T-helper 2 cell treated with Interferon-gamma antibody and Interleukin-4, amounts not matched to agents 5 μg/mL and 100 μg/mL, for 36 hours (primary cell): ENCODE measurements around the gene UGT1A6.

Experiments
- DNase-seq: peaks from one replicate; pipeline ENCODE4 v3.0.0; 2021; ENCODE audit warnings: low spot score
- H3K27ac Mint-ChIP-seq: one replicate; pipeline ENCODE4 v1.8.0; 2021; ENCODE audit warnings: mild to moderate bottlenecking, mixed read lengths
- H3K27me3 Mint-ChIP-seq: one replicate; pipeline ENCODE4 v1.8.0; 2021; ENCODE audit warnings: low read depth, mixed read lengths
- H3K36me3 Mint-ChIP-seq: one replicate; pipeline ENCODE4 v1.8.0; 2021; ENCODE audit warnings: low read depth, mixed read lengths
- H3K4me1 Mint-ChIP-seq: one replicate; pipeline ENCODE4 v1.8.0; 2021; ENCODE audit warnings: low read depth, mixed read lengths
- H3K4me3 Mint-ChIP-seq: one replicate; pipeline ENCODE4 v1.8.0; 2022; ENCODE audit warnings: mild to moderate bottlenecking, moderate library complexity, mixed read lengths
- H3K9me3 Mint-ChIP-seq: one replicate; pipeline ENCODE4 v1.8.0; 2021; ENCODE audit warnings: mixed read lengths

UGT1A6 gene

GRCh38 chr2:233799087-233799665 is 106.5 kb downstream of the UGT1A6 start:
- no peak for DNase-seq
- no peaks in the 10 kb centered on the region for H3K9me3 Mint-ChIP-seq
- H3K36me3 Mint-ChIP-seq = no peaks in the 10 kb centered on the region
- no peaks in the 10 kb centered on the region for H3K4me1 Mint-ChIP-seq
- H3K27me3 Mint-ChIP-seq = peaks cover 1% of the 10 kb centered on the region
- no peak overlapping the region for H3K4me3 Mint-ChIP-seq
- no peak overlapping the region for H3K27ac Mint-ChIP-seq

DNA sequence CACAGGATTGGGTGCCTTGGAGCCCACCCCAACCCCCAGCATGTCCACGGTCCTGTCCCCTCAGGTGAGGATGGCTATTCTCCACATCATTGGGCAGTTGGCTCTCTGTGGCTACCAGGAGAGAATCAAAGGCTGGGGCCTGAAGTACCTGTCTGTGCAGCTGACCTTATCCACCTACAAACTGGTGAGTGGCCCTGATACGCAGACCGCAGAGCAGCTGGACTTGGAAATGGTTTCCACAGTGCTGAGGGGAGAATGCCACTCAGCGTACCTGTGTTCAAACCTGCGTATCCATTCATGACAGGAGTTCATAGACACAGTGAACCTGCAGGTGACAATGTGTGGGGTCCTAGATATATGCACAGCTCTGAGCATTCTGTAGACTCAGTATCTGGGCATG is 107.0 kb downstream of the UGT1A6 start:
- Mint-ChIP-seq H3K4me1 (no peaks in the 10 kb centered on the region), H3K9me3 (no peaks in the 10 kb centered on the region), H3K27me3 (peaks cover 4% of the 10 kb centered on the region), H3K36me3 (no peaks in the 10 kb centered on the region), H3K27ac (no peak overlapping the region), H3K4me3 (no peak overlapping the region)
- DNase-seq = no peak

GRCh38 chr2:233800208-233800607 is 107.5 kb downstream of the UGT1A6 start:
- H3K4me3 Mint-ChIP-seq = no peak overlapping the region
- no peak overlapping the region for H3K27ac Mint-ChIP-seq
- H3K4me1 Mint-ChIP-seq = no peaks in the 10 kb centered on the region
- no peaks in the 10 kb centered on the region for H3K9me3 Mint-ChIP-seq
- H3K27me3 Mint-ChIP-seq = peaks cover 4% of the 10 kb centered on the region
- H3K36me3 Mint-ChIP-seq = no peaks in the 10 kb centered on the region
- DNase-seq = no peak

- no peak for DNase-seq
- Mint-ChIP-seq H3K9me3 (no peaks in the 10 kb centered on the region), H3K27me3 (peaks cover 4% of the 10 kb centered on the region), H3K36me3 (no peaks in the 10 kb centered on the region), H3K27ac (no peak overlapping the region), H3K4me3 (no peak overlapping the region), H3K4me1 (no peaks in the 10 kb centered on the region)
Observed at GRCh38 chr2:233801357-233802131, 108.9 kb downstream of the UGT1A6 start.

GRCh38 chr2:233802132-233802815 is 109.6 kb downstream of the UGT1A6 start:
- Mint-ChIP-seq H3K4me1 (no peaks in the 10 kb centered on the region), H3K36me3 (no peaks in the 10 kb centered on the region), H3K27me3 (peaks cover 4% of the 10 kb centered on the region), H3K9me3 (no peaks in the 10 kb centered on the region), H3K27ac (no peak overlapping the region), H3K4me3 (no peak overlapping the region)
- DNase-seq = no peak

DNA sequence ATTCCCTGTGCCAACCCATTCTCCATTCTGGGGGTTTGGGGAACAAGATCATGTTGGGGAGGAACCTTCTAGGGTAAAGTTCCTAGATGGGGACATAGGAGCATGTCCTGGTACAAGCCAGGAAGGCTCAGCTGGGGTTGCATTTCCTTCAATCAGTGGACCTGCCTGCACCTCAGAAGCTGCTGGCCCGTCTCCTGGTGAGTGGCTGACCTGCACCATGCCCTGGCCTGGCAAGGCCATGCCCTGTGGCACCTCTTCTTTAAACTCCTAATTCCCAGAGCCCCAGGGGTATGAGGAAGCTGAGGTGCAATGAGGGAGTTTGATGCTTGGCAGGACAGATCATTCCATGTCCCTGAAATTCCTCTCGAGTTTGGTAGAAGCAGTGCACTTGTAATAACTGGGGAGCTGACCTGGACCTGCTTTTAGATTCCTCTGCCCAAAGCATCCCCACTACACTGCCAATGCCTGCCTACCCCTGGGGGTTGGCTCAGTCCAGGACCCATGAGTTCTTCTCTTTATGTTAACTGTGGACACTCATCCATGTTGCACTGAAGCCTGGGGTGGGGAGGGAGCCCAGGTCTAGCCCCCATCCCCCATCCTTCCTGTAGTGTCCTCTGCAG is 110.7 kb downstream of the UGT1A6 start:
- DNase-seq = no peak
- H3K9me3 Mint-ChIP-seq = no peaks in the 10 kb centered on the region

GRCh38 chr2:233803994-233804393 is 111.3 kb downstream of the UGT1A6 start:
- H3K4me1 Mint-ChIP-seq = no peaks in the 10 kb centered on the region
- peaks cover 4% of the 10 kb centered on the region for H3K27me3 Mint-ChIP-seq
- no peak for DNase-seq
- no peaks in the 10 kb centered on the region for H3K36me3 Mint-ChIP-seq
- H3K4me3 Mint-ChIP-seq = no peak overlapping the region
- no peak overlapping the region for H3K27ac Mint-ChIP-seq
- no peaks in the 10 kb centered on the region for H3K9me3 Mint-ChIP-seq

More for the DNA sequence above, 110.7 kb downstream of the UGT1A6 start:
- H3K36me3 Mint-ChIP-seq = no peaks in the 10 kb centered on the region
- no peak overlapping the region for H3K27ac Mint-ChIP-seq
- H3K4me1 Mint-ChIP-seq = no peaks in the 10 kb centered on the region
- peaks cover 4% of the 10 kb centered on the region for H3K27me3 Mint-ChIP-seq
- H3K4me3 Mint-ChIP-seq = no peak overlapping the region

DNA sequence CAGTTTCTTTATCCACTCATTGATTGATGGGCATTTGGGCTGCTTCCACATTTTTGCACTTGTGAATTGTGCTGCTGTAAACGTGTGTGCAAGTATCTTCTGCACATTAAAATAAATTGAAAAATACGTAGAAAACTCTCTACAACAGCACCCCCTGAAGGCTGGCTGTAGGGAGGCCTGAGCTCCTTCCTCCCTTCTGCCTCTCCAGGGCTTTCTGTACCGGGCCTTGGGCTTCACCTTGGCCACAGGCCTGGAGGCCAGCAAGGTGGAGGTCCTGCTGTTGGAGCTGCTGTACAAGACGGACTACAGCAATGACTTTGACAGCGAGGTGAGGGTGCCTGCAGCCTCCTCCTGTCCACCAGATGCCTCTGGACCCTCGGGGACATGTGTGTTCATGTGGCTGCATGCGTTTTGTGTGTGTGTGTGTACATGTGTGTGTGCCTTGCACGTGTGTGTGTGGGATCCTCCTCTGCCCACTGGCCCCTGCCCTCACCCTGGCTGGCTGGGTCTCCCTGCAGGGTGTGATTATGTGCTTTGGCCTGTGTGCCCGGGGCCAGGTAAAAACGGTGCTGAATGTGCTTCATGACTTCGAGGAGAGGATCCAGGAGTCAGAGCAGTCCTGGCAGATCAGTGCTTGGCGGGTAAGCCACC is 114.7 kb downstream of the UGT1A6 start:
- H3K9me3 Mint-ChIP-seq = no peaks in the 10 kb centered on the region

GRCh38 chr2:233807966-233808935 is 115.6 kb downstream of the UGT1A6 start:
- Mint-ChIP-seq H3K4me3 (no peak overlapping the region), H3K27me3 (peaks cover 4% of the 10 kb centered on the region), H3K27ac (no peak overlapping the region), H3K4me1 (no peaks in the 10 kb centered on the region), H3K36me3 (no peaks in the 10 kb centered on the region), H3K9me3 (no peaks in the 10 kb centered on the region)
- DNase-seq = no peak

More for the DNA sequence above, 114.7 kb downstream of the UGT1A6 start:
- no peaks in the 10 kb centered on the region for H3K36me3 Mint-ChIP-seq
- no peaks in the 10 kb centered on the region for H3K4me1 Mint-ChIP-seq
- no peak overlapping the region for H3K27ac Mint-ChIP-seq
- no peak overlapping the region for H3K4me3 Mint-ChIP-seq
- no peak for DNase-seq
- peaks cover 4% of the 10 kb centered on the region for H3K27me3 Mint-ChIP-seq

DNA sequence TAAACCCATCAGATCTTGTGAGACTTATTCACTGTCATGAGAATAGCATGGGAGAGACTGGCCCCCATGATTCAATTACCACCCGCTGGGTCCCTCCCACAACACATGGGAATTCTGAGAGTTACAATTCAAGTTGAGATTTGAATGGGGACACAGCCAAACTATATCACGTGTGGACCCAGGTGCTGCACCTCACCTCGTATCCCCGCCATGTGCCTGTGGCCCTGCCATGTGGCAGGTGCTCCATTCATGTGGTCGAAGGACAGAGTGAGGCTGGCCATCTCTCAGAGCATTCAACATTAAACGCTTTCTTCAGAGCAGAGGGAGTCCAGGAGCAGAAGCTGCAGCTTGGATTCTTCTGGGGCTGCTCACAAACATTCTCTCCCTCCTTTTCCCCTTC is 117.7 kb downstream of the UGT1A6 start:
- peaks cover 5% of the 10 kb centered on the region for H3K27me3 Mint-ChIP-seq
- no peaks in the 10 kb centered on the region for H3K4me1 Mint-ChIP-seq
- no peak for DNase-seq
- no peak overlapping the region for H3K4me3 Mint-ChIP-seq
- no peaks in the 10 kb centered on the region for H3K9me3 Mint-ChIP-seq
- no peak overlapping the region for H3K27ac Mint-ChIP-seq
- H3K36me3 Mint-ChIP-seq = no peaks in the 10 kb centered on the region

- Mint-ChIP-seq H3K27ac (no peak overlapping the region), H3K36me3 (no peaks in the 10 kb centered on the region), H3K9me3 (no peaks in the 10 kb centered on the region), H3K27me3 (peaks cover 10% of the 10 kb centered on the region), H3K4me1 (no peaks in the 10 kb centered on the region), H3K4me3 (no peak overlapping the region)
- DNase-seq = no peak
Observed at GRCh38 chr2:233811087-233811486, 118.4 kb downstream of the UGT1A6 start.

DNA sequence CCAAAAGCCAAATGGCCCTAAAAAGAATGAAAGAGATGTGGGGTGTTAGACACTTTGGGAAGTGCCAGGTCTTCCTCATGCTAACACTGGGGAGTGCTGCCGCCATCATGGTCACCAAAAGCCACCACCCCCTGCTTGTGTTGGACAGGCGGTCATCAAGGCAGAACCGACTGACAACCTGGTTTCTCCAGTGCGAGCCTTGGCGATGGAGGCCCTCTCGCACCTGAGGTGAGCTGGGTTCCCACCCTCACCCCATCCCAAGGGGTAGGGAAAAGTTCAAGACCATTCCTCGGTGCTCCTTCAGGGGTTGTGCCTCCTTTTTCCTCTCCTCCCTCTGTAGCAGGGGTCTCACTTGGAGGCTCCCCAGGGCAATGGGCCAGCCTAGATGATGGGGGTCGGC is 119.0 kb downstream of the UGT1A6 start:
- H3K36me3 Mint-ChIP-seq = no peaks in the 10 kb centered on the region
- no peak overlapping the region for H3K27ac Mint-ChIP-seq
- no peak for DNase-seq
- H3K4me3 Mint-ChIP-seq = no peak overlapping the region
- H3K27me3 Mint-ChIP-seq = peaks cover 10% of the 10 kb centered on the region
- H3K9me3 Mint-ChIP-seq = no peaks in the 10 kb centered on the region
- no peaks in the 10 kb centered on the region for H3K4me1 Mint-ChIP-seq
